ENCODE measurements around the gene CAMTA1.

CAMTA1 gene

GRCh38 chr1:7549277-7550161 lies 764.3 kb downstream of the CAMTA1 start:
- peak overlapping the region; percentile 98 for H3K27ac ChIP-seq (ENCODE audit: poor library complexity, severe bottlenecking)
- ATAC-seq (ENCODE audit: low read depth) = peak; percentile 91
- DNase-seq (ENCODE audit: low spot score) = peak; percentile 81
- no peak for TF ChIP-seq CTCF (IDR thresholded peaks at IDR 0.05; ENCODE audit: poor library complexity, severe bottlenecking)
- no peaks in the 10 kb centered on the region for H3K36me3 ChIP-seq (ENCODE audit: low read depth)
- H3K9me3 ChIP-seq (ENCODE audit: severe bottlenecking) = no peaks in the 10 kb centered on the region
- H3K27me3 ChIP-seq (ENCODE audit: insufficient read depth, poor library complexity, severe bottlenecking) = no peaks in the 10 kb centered on the region
- H3K4me1 ChIP-seq (ENCODE audit: insufficient read depth, poor library complexity, severe bottlenecking) = peaks cover 14% of the 10 kb centered on the region
- no peak overlapping the region for H3K4me3 ChIP-seq (ENCODE audit: severe bottlenecking)

GRCh38 chr1:7550261-7550865 lies 765.1 kb downstream of the CAMTA1 start:
- Histone ChIP-seq H3K4me1 (ENCODE audit: insufficient read depth, poor library complexity, severe bottlenecking) (peaks cover 14% of the 10 kb centered on the region), H3K4me3 (ENCODE audit: severe bottlenecking) (no peak overlapping the region)

GRCh38 chr1:7550981-7551380 lies 765.7 kb downstream of the CAMTA1 start:
- peak overlapping the region; percentile 98 for H3K27ac ChIP-seq (ENCODE audit: poor library complexity, severe bottlenecking)
- H3K4me1 ChIP-seq (ENCODE audit: insufficient read depth, poor library complexity, severe bottlenecking) = peaks cover 14% of the 10 kb centered on the region
- peak; percentile 42 for DNase-seq (ENCODE audit: low spot score)
- H3K27me3 ChIP-seq (ENCODE audit: insufficient read depth, poor library complexity, severe bottlenecking) = no peaks in the 10 kb centered on the region
- TF ChIP-seq CTCF (IDR thresholded peaks at IDR 0.05; ENCODE audit: poor library complexity, severe bottlenecking) = no peak
- H3K4me3 ChIP-seq (ENCODE audit: severe bottlenecking) = no peak overlapping the region
- H3K9me3 ChIP-seq (ENCODE audit: severe bottlenecking) = no peaks in the 10 kb centered on the region
- no peak for ATAC-seq (ENCODE audit: low read depth)
- no peaks in the 10 kb centered on the region for H3K36me3 ChIP-seq (ENCODE audit: low read depth)

More at GRCh38 chr1:7550261-7550865, 765.1 kb downstream of the CAMTA1 start:
- Histone ChIP-seq H3K9me3 (ENCODE audit: severe bottlenecking) (no peaks in the 10 kb centered on the region), H3K36me3 (ENCODE audit: low read depth) (no peaks in the 10 kb centered on the region), H3K27ac (ENCODE audit: poor library complexity, severe bottlenecking) (peak overlapping the region; percentile 98), H3K27me3 (ENCODE audit: insufficient read depth, poor library complexity, severe bottlenecking) (no peaks in the 10 kb centered on the region)
- no peak for TF ChIP-seq CTCF (IDR thresholded peaks at IDR 0.05; ENCODE audit: poor library complexity, severe bottlenecking)
- ATAC-seq (ENCODE audit: low read depth) (no peak), DNase-seq (ENCODE audit: low spot score) (peak; percentile 45)

GRCh38 chr1:7551442-7551841 lies 766.2 kb downstream of the CAMTA1 start:
- no peak overlapping the region for H3K27ac ChIP-seq (ENCODE audit: poor library complexity, severe bottlenecking)

More at GRCh38 chr1:7551442-7551841, 766.2 kb downstream of the CAMTA1 start:
- ATAC-seq (ENCODE audit: low read depth) (no peak), DNase-seq (ENCODE audit: low spot score) (peak; percentile 28)
- H3K4me1 ChIP-seq (ENCODE audit: insufficient read depth, poor library complexity, severe bottlenecking) = peaks cover 14% of the 10 kb centered on the region
- H3K9me3 ChIP-seq (ENCODE audit: severe bottlenecking) = no peaks in the 10 kb centered on the region
- no peak for TF ChIP-seq CTCF (IDR thresholded peaks at IDR 0.05; ENCODE audit: poor library complexity, severe bottlenecking)
- no peaks in the 10 kb centered on the region for H3K36me3 ChIP-seq (ENCODE audit: low read depth)
- no peaks in the 10 kb centered on the region for H3K27me3 ChIP-seq (ENCODE audit: insufficient read depth, poor library complexity, severe bottlenecking)
- no peak overlapping the region for H3K4me3 ChIP-seq (ENCODE audit: severe bottlenecking)

Data from RWPE2 (cell line).